Ishikawa (cell line): Measurements from ENCODE around the gene RAP2A.

ENCODE experiments used
- CEBPB ChIP-seq: IDR thresholded peaks from 2 replicates; pipeline ENCODE4 v1.6.1; 2012
- CREB1 ChIP-seq: IDR thresholded peaks from 2 replicates; pipeline ENCODE4 v1.6.1; 2012; ENCODE audit warnings: low read depth
- EGR1 ChIP-seq: IDR thresholded peaks from 2 replicates; pipeline ENCODE4 v1.6.1; 2012
- EP300 ChIP-seq: IDR thresholded peaks from 2 replicates; pipeline ENCODE4 v1.6.1; 2012; ENCODE audit warnings: borderline replicate concordance
- FOXM1 ChIP-seq: IDR thresholded peaks from 2 replicates; pipeline ENCODE4 v1.6.1; 2012; ENCODE audit warnings: low read depth, borderline replicate concordance
- NFIC ChIP-seq: IDR thresholded peaks from 2 replicates; pipeline ENCODE4 v1.6.1; 2012
- RAD21 ChIP-seq: IDR thresholded peaks from 2 replicates; pipeline ENCODE4 v1.6.1; 2012; ENCODE audit warnings: low read depth
- REST ChIP-seq: IDR thresholded peaks from 2 replicates; pipeline ENCODE4 v1.6.1; 2012; ENCODE audit warnings: low read depth, mild to moderate bottlenecking
- TAF1 ChIP-seq: IDR thresholded peaks from 2 replicates; pipeline ENCODE4 v1.6.1; 2012; ENCODE audit warnings: low read depth, mild to moderate bottlenecking
- TCF12 ChIP-seq: IDR thresholded peaks from 2 replicates; pipeline ENCODE4 v1.6.1; 2012; ENCODE audit warnings: low read depth
- TEAD4 ChIP-seq: IDR thresholded peaks from 2 replicates; pipeline ENCODE4 v1.6.1; 2012
- USF1 ChIP-seq: IDR thresholded peaks from 2 replicates; pipeline ENCODE4 v1.6.1; 2012
- YY1 ChIP-seq: IDR thresholded peaks from 2 replicates; pipeline ENCODE4 v1.6.1; 2012; ENCODE audit warnings: low read depth
- ZBTB7A ChIP-seq: IDR thresholded peaks from 2 replicates; pipeline ENCODE4 v1.6.1; 2012; ENCODE audit warnings: low read depth
- TF ChIP-seq, protein P1 (sequence below): IDR thresholded peaks from 2 replicates; pipeline ENCODE4 v1.6.1; 2012

Gene RAP2A

DNA sequence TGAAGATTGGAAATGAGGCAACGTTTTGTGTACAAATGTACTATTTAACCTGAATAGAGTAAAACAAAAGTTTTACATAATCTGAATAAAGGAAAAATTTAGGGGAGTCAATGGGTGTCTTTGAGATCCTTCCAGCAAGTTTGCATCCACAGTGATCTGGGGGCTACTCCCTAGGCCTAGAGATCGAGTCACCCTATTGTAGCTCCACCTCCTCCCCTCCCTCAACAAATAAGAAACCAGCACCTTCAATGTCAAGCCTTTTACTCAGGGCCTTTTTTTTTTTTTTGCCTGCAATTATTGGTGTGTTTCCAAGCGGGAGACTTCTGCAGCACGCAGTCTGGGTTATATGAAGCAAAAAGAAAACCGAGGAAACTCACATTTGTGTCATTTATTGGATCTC lies 16.3 kb upstream of the RAP2A start:
- TF ChIP-seq FOXM1 = no peak
- TF ChIP-seq TAF1 = no peak
- no peak for TF ChIP-seq EP300
- no peak for TF ChIP-seq TEAD4
- no peak for TF ChIP-seq ZBTB7A
- TF ChIP-seq, protein P1, sequence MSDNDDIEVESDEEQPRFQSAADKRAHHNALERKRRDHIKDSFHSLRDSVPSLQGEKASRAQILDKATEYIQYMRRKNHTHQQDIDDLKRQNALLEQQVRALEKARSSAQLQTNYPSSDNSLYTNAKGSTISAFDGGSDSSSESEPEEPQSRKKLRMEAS = no peak
- TF ChIP-seq CREB1 = no peak
- TF ChIP-seq NFIC = no peak
- no peak for TF ChIP-seq CEBPB
- no peak for TF ChIP-seq EGR1
- no peak for TF ChIP-seq TCF12
- no peak for TF ChIP-seq USF1

DNA sequence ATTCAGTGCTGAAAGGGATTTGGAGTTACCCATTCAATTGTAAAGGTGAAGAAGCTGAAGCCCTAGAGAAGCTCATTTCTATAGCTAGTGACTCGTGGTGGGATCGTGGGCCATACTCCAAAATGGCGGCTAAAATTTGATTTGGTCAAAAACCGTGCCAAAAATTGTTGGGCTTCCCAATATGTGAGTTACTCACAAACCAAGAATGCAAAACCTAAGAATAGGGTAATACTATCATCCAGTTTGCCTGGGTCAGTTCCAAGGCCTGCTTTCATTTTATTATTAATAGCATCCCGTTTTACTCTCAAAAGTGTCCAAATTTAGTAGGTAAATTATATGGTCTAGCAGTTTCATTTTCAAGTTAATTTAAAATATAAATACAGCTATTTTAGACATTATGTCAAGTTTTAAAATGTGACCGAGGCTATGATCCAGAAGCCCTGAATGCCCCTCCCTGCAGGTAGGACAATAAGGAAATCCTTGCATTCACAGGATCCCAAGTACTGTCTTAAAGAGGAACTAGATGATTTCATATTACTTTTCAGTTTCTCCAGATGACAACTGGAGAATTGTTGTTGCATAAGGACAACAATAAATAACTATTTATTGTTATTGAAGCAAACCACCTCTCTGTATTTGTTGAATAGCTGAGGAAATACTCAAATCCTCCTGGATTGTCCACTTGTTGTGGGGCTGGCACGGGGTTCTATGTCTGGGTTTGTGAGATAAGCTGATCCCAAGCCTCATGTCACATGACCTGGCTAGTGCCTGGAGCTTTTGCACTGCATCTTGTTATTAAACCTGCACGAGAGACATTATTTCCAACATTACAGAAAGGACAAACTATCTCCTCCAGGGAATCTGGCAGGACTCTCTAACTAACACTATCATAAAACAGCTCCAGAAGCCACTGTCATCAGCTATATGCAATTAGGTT lies 11.6 kb upstream of the RAP2A start:
- no peak for TF ChIP-seq CEBPB
- TF ChIP-seq NFIC = no peak
- TF ChIP-seq EGR1 = no peak
- no peak for TF ChIP-seq FOXM1
- no peak for TF ChIP-seq YY1
- no peak for TF ChIP-seq TEAD4

GRCh38 chr13:97423300-97424045 lies 10.5 kb upstream of the RAP2A start:
- TF ChIP-seq EP300 (no peak), YY1 (no peak), TAF1 (no peak), EGR1 (no peak), RAD21 (no peak), TCF12 (no peak), CREB1 (no peak), REST (no peak), FOXM1 (no peak), TEAD4 (no peak), CEBPB (no peak), USF1 (no peak), NFIC (no peak), ZBTB7A (no peak)
- TF ChIP-seq, protein P1 = no peak

DNA sequence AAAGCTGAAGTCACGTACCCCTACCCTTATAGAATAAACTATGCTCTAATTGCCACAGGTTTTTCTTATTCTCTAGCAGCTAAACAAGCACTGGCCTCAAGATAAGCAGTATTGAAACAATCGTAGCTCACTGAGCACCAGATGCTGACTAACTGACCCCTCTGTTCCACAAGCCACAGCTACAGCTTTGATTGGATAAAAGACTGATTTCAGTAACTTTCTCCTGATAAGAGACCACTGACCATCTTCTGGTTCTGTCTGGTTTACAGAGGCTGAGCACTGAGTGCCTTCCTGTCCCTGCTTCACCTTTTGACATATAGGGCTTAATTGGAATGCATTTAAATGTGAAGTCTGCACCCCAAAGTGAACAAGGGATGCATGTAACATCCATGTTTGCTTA lies 8.4 kb upstream of the RAP2A start:
- TF ChIP-seq CREB1 = no peak
- TF ChIP-seq NFIC = no peak
- no peak for TF ChIP-seq ZBTB7A
- no peak for TF ChIP-seq REST
- TF ChIP-seq FOXM1 = no peak
- TF ChIP-seq EGR1 = no peak
- no peak for TF ChIP-seq USF1
- no peak for TF ChIP-seq TCF12
- TF ChIP-seq, protein P1 = no peak
- no peak for TF ChIP-seq TAF1
- no peak for TF ChIP-seq RAD21
- no peak for TF ChIP-seq EP300
- TF ChIP-seq YY1 = no peak
- no peak for TF ChIP-seq TEAD4

DNA sequence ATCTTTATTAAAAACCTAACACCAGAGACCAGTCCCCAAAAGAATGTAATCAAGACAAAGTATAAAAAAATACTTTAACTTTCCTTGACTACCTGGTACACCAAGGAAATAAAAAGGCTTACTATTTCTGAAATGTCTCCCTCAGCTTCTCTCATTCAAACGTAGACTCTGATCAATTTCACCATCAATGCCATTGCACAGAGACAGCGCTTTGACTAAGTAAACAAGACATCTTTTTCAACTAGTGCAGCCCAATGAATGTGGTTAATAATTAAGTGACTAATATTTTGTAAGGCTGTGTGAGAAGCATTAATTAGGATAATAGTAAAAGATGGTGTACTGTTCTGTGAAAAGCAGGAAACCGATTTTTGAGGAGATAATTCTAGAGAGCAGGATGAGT lies 7.3 kb upstream of the RAP2A start:
- TF ChIP-seq ZBTB7A (no peak), CEBPB (no peak), TEAD4 (no peak)
- TF ChIP-seq, protein P1 = no peak
